Measurements from ENCODE around the gene CRYBG3.

Gene CRYBG3

GRCh38 chr3:97931218-97931617, 109.4 kb downstream of the CRYBG3 start:
- no peak overlapping the region for H3K27ac ChIP-seq
- TF ChIP-seq ZFX (IDR thresholded peaks at IDR 0.05) = no peak
- TF ChIP-seq, protein P1, sequence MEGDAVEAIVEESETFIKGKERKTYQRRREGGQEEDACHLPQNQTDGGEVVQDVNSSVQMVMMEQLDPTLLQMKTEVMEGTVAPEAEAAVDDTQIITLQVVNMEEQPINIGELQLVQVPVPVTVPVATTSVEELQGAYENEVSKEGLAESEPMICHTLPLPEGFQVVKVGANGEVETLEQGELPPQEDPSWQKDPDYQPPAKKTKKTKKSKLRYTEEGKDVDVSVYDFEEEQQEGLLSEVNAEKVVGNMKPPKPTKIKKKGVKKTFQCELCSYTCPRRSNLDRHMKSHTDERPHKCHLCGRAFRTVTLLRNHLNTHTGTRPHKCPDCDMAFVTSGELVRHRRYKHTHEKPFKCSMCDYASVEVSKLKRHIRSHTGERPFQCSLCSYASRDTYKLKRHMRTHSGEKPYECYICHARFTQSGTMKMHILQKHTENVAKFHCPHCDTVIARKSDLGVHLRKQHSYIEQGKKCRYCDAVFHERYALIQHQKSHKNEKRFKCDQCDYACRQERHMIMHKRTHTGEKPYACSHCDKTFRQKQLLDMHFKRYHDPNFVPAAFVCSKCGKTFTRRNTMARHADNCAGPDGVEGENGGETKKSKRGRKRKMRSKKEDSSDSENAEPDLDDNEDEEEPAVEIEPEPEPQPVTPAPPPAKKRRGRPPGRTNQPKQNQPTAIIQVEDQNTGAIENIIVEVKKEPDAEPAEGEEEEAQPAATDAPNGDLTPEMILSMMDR (conservative IDR thresholded peaks at IDR 0.05) = no peak

DNA sequence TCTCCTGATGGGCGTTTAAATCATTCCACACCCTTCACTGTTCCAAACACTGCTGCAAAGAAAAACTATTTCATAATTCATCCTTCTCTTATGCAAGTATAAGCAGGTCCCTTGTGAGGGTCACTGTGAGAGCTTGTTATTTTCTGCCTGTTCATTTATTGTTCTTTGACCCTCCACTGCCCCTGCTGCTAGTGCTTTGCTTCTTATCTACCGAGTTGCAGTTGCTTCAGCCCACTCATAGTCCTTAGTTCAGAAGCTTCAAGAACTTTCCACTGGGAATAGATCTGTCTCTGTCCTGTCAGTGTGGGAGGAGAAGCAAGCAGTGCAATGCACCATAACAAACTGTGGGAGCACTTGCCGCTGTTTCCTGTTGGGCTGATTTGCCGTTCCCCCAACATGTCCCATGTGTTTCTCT, 110.6 kb downstream of the CRYBG3 start:
- no peak for TF ChIP-seq ZFX (IDR thresholded peaks at IDR 0.05)
- TF ChIP-seq, protein P1 (conservative IDR thresholded peaks at IDR 0.05) = no peak
- H3K27ac ChIP-seq = no peak overlapping the region

DNA sequence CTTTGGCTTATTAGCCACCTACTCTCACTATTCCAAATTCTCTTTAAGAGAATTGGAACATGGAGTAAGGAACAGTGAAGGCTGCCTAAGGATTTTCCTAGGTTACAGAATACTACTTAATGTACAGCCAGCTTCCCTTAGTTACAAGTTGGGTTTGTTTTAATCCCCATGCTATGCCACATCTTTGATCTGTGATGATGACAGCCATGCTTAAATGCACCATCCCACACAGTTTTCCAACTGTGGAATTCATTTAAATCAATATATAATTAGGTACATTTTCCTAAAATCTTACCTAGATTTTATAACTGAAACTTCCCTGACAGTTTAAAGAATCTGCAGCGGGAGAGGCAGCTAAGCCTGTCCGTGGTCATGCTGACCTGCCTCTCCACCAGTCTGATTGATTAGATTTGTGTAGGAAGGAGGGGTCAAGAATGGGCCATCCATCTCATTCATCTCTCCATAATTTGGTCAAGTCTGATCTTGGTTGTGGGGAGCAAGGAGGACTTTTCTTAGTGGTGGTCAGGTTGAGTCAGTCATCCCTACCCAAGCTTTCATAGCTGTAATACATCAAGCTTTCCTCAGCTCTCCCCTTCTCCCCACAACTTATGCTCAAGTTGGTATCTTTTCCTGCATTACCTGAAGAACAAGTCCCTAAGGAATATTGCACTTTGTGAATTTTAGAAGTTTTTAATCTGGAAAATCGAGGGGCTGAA, 113.3 kb downstream of the CRYBG3 start:
- TF ChIP-seq, protein P1 (conservative IDR thresholded peaks at IDR 0.05) = no peak
- no peak for TF ChIP-seq ZFX (IDR thresholded peaks at IDR 0.05)
- no peak overlapping the region for H3K27ac ChIP-seq

DNA sequence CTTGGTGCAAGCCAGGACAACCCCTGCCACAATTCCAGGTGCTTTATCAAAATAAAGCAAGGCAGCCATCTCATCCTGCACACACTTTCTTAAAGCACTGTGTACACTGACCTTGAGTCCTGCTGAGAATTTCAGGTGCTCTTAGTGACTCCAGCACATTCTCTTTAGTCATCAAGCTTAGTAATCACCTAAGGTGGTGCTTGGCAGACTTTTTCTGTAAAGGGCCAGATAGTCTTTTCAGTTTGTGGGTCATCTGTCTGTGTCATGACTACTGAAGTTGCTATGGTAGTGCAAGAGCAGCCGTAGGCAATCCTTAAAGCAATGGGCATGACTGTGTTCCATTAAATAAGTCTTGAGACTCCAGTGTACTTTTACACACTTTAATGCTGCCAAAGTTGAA, 114.0 kb downstream of the CRYBG3 start:
- no peak for TF ChIP-seq ZFX (IDR thresholded peaks at IDR 0.05)
- TF ChIP-seq, protein P1 (conservative IDR thresholded peaks at IDR 0.05) = no peak
- H3K27ac ChIP-seq = no peak overlapping the region

GRCh38 chr3:97937205-97937604, 115.4 kb downstream of the CRYBG3 start:
- no peak overlapping the region for H3K27ac ChIP-seq
- TF ChIP-seq, protein P1 (conservative IDR thresholded peaks at IDR 0.05) = no peak
- TF ChIP-seq ZFX (IDR thresholded peaks at IDR 0.05) = no peak

DNA sequence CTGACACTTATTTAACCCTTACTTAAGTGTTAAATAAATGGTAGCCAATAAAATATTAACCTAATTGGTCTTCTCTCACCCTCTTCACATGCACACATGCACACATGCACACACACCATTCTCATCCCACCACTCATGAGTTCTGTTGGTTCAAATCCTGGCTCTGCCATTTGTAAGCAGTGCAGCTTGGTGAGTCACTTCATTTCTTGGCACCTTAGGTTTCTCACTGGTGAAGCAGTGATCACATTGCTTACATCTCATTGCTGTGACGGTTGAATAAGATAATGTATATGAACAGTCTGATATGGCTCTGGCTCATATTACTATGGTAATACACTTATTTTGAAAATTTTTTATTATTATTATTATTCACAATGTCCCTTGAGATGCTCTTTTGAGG, 116.6 kb downstream of the CRYBG3 start:
- TF ChIP-seq, protein P1 (conservative IDR thresholded peaks at IDR 0.05) = no peak
- TF ChIP-seq ZFX (IDR thresholded peaks at IDR 0.05) = no peak
- no peak overlapping the region for H3K27ac ChIP-seq

GRCh38 chr3:97939401-97939800, 117.6 kb downstream of the CRYBG3 start:
- TF ChIP-seq ZFX (IDR thresholded peaks at IDR 0.05) = no peak
- TF ChIP-seq, protein P1 (conservative IDR thresholded peaks at IDR 0.05) = no peak
- H3K27ac ChIP-seq = no peak overlapping the region

Measured in C4-2B (cell line).